A673 (cell line): ENCODE measurements around the gene COL8A1. TPM values are rescaled to one million over a fixed set of nuclear protein-coding genes. Genes with fewer than 3 reads are reported as not detected.

Experiments used
- BruUV-seq: library from RNA; stranded (reverse); fragments of 400-500 nt; replicated peaks from 2 replicates; lab custom pipeline; 2021; lab: Mats Ljungman, UMichigan
- CTCF ChIA-PET: fragments of 300-600 bp; sonication (Branson Sonifier 250); formaldehyde crosslinking; loops from one replicate; lab custom pipeline; 2022; ENCODE audit warnings: antibody characterized with exemption; lab: Charles Lee
- POLR2A ChIA-PET: fragments of 300-600 bp; sonication (Branson Sonifier 250); formaldehyde crosslinking; loops from one replicate; lab custom pipeline; 2022; ENCODE audit warnings: antibody characterized with exemption; ENCODE audit not compliant: low non-redundant PET; lab: Charles Lee
- DNase-seq: peaks from one replicate; pipeline ENCODE4 v3.0.0-alpha.2; 2015; ENCODE audit warnings: low spot score
- H3K27ac ChIP-seq: fragments of 200-600 bp; sonication (generic); 2 replicates; pipeline ENCODE4 v1.5.1; 2016; ENCODE audit warnings: mixed run types, low read depth, mild to moderate bottlenecking, mixed read lengths, antibody characterized with exemption, low read length; ENCODE audit not compliant: poor library complexity, severe bottlenecking
- H3K27me3 ChIP-seq: fragments of 200-600 bp; sonication (generic); replicated peaks from 2 replicates; pipeline ENCODE4 v1.6.1; 2017; ENCODE audit warnings: mixed run types, low read depth, mild to moderate bottlenecking, mixed read lengths, antibody characterized with exemption, low read length; ENCODE audit not compliant: insufficient read depth, poor library complexity
- H3K36me3 ChIP-seq: fragments of 200-600 bp; sonication (generic); 2 replicates; pipeline ENCODE4 v1.6.1; 2016; ENCODE audit warnings: mixed run types, mild to moderate bottlenecking, mixed read lengths, antibody characterized with exemption, low read length; ENCODE audit not compliant: insufficient read depth, poor library complexity, severe bottlenecking
- H3K4me1 ChIP-seq: fragments of 200-600 bp; sonication (generic); 2 replicates; pipeline ENCODE4 v1.6.1; 2017; ENCODE audit warnings: mixed run types, mild to moderate bottlenecking, mixed read lengths, antibody characterized with exemption, low read length; ENCODE audit not compliant: insufficient read depth, poor library complexity, severe bottlenecking
- H3K4me3 ChIP-seq: fragments of 200-600 bp; sonication (generic); 2 replicates; pipeline ENCODE4 v1.5.1; 2016; ENCODE audit warnings: low read depth, mixed run types, mild to moderate bottlenecking, mixed read lengths, low read length; ENCODE audit not compliant: poor library complexity, severe bottlenecking
- H3K9me3 ChIP-seq: fragments of 200-600 bp; sonication (generic); 2 replicates; pipeline ENCODE4 v1.6.1; 2016; ENCODE audit warnings: mixed run types, low read depth, mild to moderate bottlenecking, mixed read lengths, antibody characterized with exemption, low read length; ENCODE audit not compliant: poor library complexity, severe bottlenecking
- CTCF ChIP-seq: fragments of 300-800, 200-600 bp; sonication (generic); conservative IDR thresholded peaks from 2 replicates; pipeline ENCODE4 v1.5.1; 2017; ENCODE audit warnings: low read depth, mild to moderate bottlenecking, antibody characterized with exemption, low read length, moderate library complexity, mixed read lengths
- EZH2 ChIP-seq: fragments of 200-600 bp; sonication (generic); IDR thresholded peaks from 2 replicates; pipeline ENCODE4 v1.6.1; 2017; ENCODE audit warnings: borderline replicate concordance, low read depth, mild to moderate bottlenecking, mixed read lengths, antibody characterized with exemption, low read length; ENCODE audit not compliant: poor library complexity, severe bottlenecking
- intact Hi-C: fragments of 100-400 bp; cut with micrococcal nuclease; formaldehyde crosslinking; loops from one replicate; pipeline ENCODE4 v1.10.0; 2022; ENCODE audit not compliant: unreplicated experiment
- total RNA-seq: library from RNA; stranded (reverse); gene quantifications from 2 replicates; pipeline ENCODE4 v1.2.3, GENCODE V29; 2021

The COL8A1 gene
- total RNA-seq, 1 experiment from 2014 or later, result 2.5 TPM

GRCh38 chr3:99799422-99799821 is 161.0 kb downstream of the COL8A1 start:
- no peak for DNase-seq
- Histone ChIP-seq H3K27me3 (no peaks in the 10 kb centered on the region), H3K27ac (no peak overlapping the region), H3K9me3 (no peaks in the 10 kb centered on the region), H3K4me1 (no peaks in the 10 kb centered on the region), H3K36me3 (no peaks in the 10 kb centered on the region), H3K4me3 (no peak overlapping the region)
- ChIA-PET CTCF (no interaction called here), POLR2A (no interaction called here)
- TF ChIP-seq CTCF (no peak), EZH2 (no peak)
- no TSS peak for BruUV-seq
- intact Hi-C loops, result no loop called here

DNA sequence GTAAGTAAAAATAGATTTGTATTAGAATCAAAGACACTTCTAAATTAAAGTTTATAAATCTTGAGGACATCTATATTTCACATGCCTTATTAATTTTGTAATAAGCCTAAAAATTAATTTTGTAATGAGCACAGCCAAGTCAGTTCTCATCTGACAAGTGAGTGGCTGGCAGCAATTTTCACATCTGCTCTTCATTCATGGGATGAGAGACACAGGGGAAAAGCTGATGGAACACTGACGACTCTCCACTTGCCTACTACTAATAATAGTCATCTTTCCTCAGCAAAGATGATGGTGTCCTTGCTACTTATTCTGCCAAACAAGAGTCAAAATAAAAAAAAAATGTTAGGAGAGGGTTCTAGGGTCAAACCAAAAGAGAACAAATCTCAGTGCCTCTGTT is 164.9 kb downstream of the COL8A1 start:
- intact Hi-C loops, result no loop called here
- no peak for TF ChIP-seq EZH2
- no peak for TF ChIP-seq CTCF
- Histone ChIP-seq H3K36me3 (no peaks in the 10 kb centered on the region), H3K27ac (no peak overlapping the region), H3K4me3 (no peak overlapping the region), H3K4me1 (no peaks in the 10 kb centered on the region), H3K27me3 (no peaks in the 10 kb centered on the region), H3K9me3 (peaks cover 9% of the 10 kb centered on the region)
- ChIA-PET POLR2A (no interaction called here), CTCF (no interaction called here)
- no peak for DNase-seq
- BruUV-seq, result no TSS peak

GRCh38 chr3:99805160-99805559 is 166.8 kb downstream of the COL8A1 start:
- no peak overlapping the region for H3K27ac ChIP-seq
- H3K4me3 ChIP-seq, result no peak overlapping the region
- TF ChIP-seq CTCF (no peak), EZH2 (no peak)
- H3K9me3 ChIP-seq, result peaks cover 9% of the 10 kb centered on the region
- BruUV-seq, result no TSS peak
- H3K36me3 ChIP-seq, result no peaks in the 10 kb centered on the region
- CTCF ChIA-PET, result no interaction called here
- no peak for DNase-seq
- POLR2A ChIA-PET, result no interaction called here
- intact Hi-C loops, result loop anchor here (5.0 kb wide), 1 partner anchor 158 kb away; no protein-coding TSS in a partner anchor
- H3K27me3 ChIP-seq, result no peaks in the 10 kb centered on the region
- H3K4me1 ChIP-seq, result no peaks in the 10 kb centered on the region
